ENCODE data around the gene PRSS22.

Gene PRSS22

GRCh38 chr16:2827831-2828520 is 30.0 kb downstream of the PRSS22 start:
- DNase-seq (ENCODE audit: low spot score) = no peak

- DNase-seq (ENCODE audit: low spot score) = no peak
These were observed 30.6 kb downstream of the PRSS22 start for GRCh38 chr16:2827374-2827791.

GRCh38 chr16:2826591-2827373 is 31.2 kb downstream of the PRSS22 start:
- no peak for DNase-seq (ENCODE audit: low spot score)

- no peak for DNase-seq (ENCODE audit: low spot score)
These were observed 32.1 kb downstream of the PRSS22 start for GRCh38 chr16:2825906-2826305.

- no peak for DNase-seq (ENCODE audit: low spot score)
These were observed 32.8 kb downstream of the PRSS22 start for GRCh38 chr16:2825049-2825742.

- DNase-seq (ENCODE audit: low spot score) = no peak
These were observed 33.3 kb downstream of the PRSS22 start for GRCh38 chr16:2824626-2825025.

- DNase-seq (ENCODE audit: low spot score) = no peak
These were observed 35.5 kb downstream of the PRSS22 start for GRCh38 chr16:2822496-2822895.

- DNase-seq (ENCODE audit: low spot score) = no peak
These were observed 35.8 kb downstream of the PRSS22 start for GRCh38 chr16:2822158-2822495.

- DNase-seq (ENCODE audit: low spot score) = no peak
These were observed 36.3 kb downstream of the PRSS22 start for GRCh38 chr16:2821487-2822157.

GRCh38 chr16:2820836-2821486 is 37.0 kb downstream of the PRSS22 start:
- no peak for DNase-seq (ENCODE audit: low spot score)

- no peak for DNase-seq (ENCODE audit: low spot score)
These were observed 37.8 kb downstream of the PRSS22 start for GRCh38 chr16:2819939-2820835.

- DNase-seq (ENCODE audit: low spot score) = no peak
These were observed 38.6 kb downstream of the PRSS22 start for GRCh38 chr16:2819179-2819938.

GRCh38 chr16:2818272-2818876 is 39.6 kb downstream of the PRSS22 start:
- no peak for DNase-seq (ENCODE audit: low spot score)

GRCh38 chr16:2817340-2818271 is 40.4 kb downstream of the PRSS22 start:
- no peak for DNase-seq (ENCODE audit: low spot score)

- no peak for DNase-seq (ENCODE audit: low spot score)
These were observed 41.1 kb downstream of the PRSS22 start, which contains the start of gene PRSS21 for GRCh38 chr16:2816751-2817339. PRSS21 (plus strand) TSS chr16:2817237; CDS start chr16:2817269, 32 bp downstream.

GRCh38 chr16:2815299-2815771 is 42.6 kb downstream of the PRSS22 start:
- DNase-seq (ENCODE audit: low spot score) = no peak

GRCh38 chr16:2814551-2815298 is 43.2 kb downstream of the PRSS22 start:
- DNase-seq (ENCODE audit: low spot score) = no peak

Data from cerebellar cortex (tissue), 1 donor.